AG20443 (cell line): ENCODE measurements around the gene CCDC137.

Experiments
- DNase-seq: peaks from one replicate; pipeline ENCODE4 v3.0.0; 2012; ENCODE audit warnings: low spot score, mixed read lengths

CCDC137 gene

GRCh38 chr17:81716674-81716996 is 50.1 kb downstream of the CCDC137 start:
- DNase-seq, result no peak

- no peak for DNase-seq
Measured at GRCh38 chr17:81717049-81717765, 50.7 kb downstream of the CCDC137 start.

GRCh38 chr17:81717766-81718089 is 51.2 kb downstream of the CCDC137 start:
- no peak for DNase-seq

GRCh38 chr17:81719410-81720266 is 53.1 kb downstream of the CCDC137 start:
- no peak for DNase-seq

DNA sequence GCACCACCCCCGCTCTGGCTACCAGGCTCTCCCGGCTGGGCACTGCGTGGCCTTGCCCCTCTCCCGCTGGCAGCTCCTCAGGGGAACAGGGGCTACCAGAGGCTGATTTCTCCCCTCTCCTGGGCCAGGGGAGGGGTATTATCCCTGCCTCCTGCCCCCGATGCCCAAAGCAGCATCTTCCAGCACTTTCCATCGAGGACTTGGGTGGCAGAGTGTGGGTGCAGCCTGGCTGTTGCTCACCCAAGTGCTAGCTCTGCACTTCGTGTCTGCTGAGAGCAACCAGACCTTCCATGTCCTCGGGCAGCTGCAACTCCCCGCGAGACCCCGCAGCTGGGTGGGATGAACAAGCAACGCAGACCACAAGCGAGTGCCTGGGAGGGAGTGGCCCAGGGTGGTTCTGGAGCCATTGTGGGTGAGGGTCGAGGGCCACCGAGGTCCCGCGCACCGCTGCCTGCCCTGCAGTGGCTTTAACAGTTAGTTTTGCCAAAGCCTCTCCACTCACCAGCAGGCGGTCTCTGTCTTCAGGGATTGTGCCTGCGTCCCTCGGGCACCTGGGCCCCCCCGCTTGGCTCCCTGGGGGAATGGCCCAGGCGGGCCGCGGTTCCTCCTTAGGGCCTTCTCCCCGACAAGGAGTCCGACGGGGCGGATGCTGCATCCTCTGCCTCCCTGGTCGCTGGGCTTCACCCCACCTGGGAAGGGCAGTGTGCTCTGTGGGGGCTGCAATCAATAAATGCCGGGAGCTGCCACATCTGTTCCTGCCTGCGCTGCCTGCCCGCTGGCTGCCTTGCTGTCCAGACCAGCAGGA is 53.9 kb downstream of the CCDC137 start:
- no peak for DNase-seq

DNA sequence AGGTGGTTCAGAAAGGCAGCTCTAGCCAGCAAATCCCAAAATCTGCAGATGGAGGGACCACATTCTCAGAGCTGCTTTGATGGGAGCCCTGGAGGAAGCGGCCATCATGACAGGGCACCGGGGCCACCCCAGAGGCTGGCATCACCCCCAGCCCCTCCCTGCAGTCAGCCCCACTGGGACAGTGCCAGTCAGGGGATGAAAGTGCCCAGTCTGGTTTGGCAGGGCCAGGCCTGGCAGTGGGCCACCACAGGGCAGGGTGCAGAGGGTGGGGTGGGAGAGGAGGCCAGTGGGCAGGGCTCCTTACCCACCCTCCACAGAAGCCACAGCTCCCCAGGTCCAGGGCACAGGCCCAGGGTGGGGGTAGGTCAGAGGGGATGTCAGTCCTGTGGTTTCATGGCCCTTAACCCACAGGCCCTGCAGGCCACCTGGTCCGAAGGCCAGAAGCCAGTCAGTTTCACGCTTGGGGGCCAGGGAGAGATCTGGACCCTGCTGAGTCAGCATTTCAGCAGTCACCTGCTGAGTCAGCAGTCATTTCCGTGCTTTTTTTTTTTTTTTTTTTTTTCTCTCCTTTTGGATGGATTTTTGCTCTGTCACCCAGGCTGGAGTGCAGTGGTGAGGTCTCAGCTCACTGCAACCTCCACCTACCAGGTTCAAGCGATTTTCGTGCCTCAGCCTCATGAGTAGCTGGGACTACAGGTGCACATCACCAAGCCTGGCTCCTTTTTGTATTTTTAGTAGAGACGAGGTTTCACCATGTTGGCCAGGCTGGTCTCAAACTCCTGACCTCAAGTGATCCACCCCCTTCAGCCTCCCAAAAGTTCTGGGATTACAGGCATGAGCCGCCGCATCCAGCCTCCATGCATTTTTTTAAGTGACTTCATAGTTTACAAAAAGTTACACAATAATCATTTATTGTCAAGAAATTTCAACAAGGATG is 55.9 kb downstream of the CCDC137 start:
- DNase-seq, result no peak
